ENCODE measurements around the gene UBE3D. TPM values are rescaled to one million over a fixed set of nuclear protein-coding genes. Genes with fewer than 3 reads are reported as not detected.
A peak's percentile ranks its signal among the peaks of the same experiment; 100 is the strongest.

Gene UBE3D
- total and polyA plus RNA-seq, 2 experiments from 2014 or later, result 17.5 to 31.4 TPM

- no peak overlapping the region for H3K4me3 Mint-ChIP-seq
- H3K4me2 ChIP-seq, result no peak overlapping the region
- H3K27ac ChIP-seq (ENCODE audit: low read depth), result no peak overlapping the region
- no peaks in the 10 kb centered on the region for H3K27me3 ChIP-seq (ENCODE audit: insufficient read depth)
- no peaks in the 10 kb centered on the region for H3K9me2 ChIP-seq (ENCODE audit: insufficient read depth)
- no peaks in the 10 kb centered on the region for H3K79me2 ChIP-seq (replicated peaks; ENCODE audit: insufficient read depth)
- H2AFZ ChIP-seq, result no peak overlapping the region
- H4K20me1 ChIP-seq (replicated peaks; ENCODE audit: insufficient read depth), result no peaks in the 10 kb centered on the region
- no peaks in the 10 kb centered on the region for H3K4me1 ChIP-seq (ENCODE audit: insufficient read depth)
- H3K4me1 Mint-ChIP-seq, result 0 out of 3 replicates have a peak, but pooled peaks cover 3% of the 10 kb centered on the region
- H3F3A ChIP-seq (replicated peaks; ENCODE audit: low read depth), result no peaks in the 10 kb centered on the region
- no peaks in the 10 kb centered on the region for H3K36me3 ChIP-seq (ENCODE audit: insufficient read depth)
- no peak for DNase-seq (ENCODE audit: low spot score)
- H3K27me3 Mint-ChIP-seq (ENCODE audit: insufficient read depth, low read depth, poor library complexity), result no peaks in the 10 kb centered on the region
- no peak overlapping the region for H3K4me3 ChIP-seq
- no peaks in the 10 kb centered on the region for H3K36me3 Mint-ChIP-seq (ENCODE audit: low read depth)
- ATAC-seq, result peak; percentile 32; the same call in 2 of the 3 replicates
- no peaks in the 10 kb centered on the region for H3K9me3 Mint-ChIP-seq
- TF ChIP-seq POLR2AphosphoS5 (IDR thresholded peaks at IDR 0.05; ENCODE audit: low read depth) (no peak), ETS1 (IDR thresholded peaks at IDR 0.05) (no peak), ZNF462 (CRISPR knock-in tag; IDR thresholded peaks at IDR 0.05) (no peak), STAT1 (IDR thresholded peaks at IDR 0.05; ENCODE audit: unreplicated experiment) (no peak), NANOG (IDR thresholded peaks at IDR 0.05; ENCODE audit: borderline replicate concordance) (no peak), CREB1 (CRISPR knock-in tag; IDR thresholded peaks at IDR 0.05; ENCODE audit: low read depth) (no peak), CTCF (conservative IDR thresholded peaks at IDR 0.05; ENCODE audit: low read depth in 2 of 2) (no peak)
- H3K27ac Mint-ChIP-seq, result no peak overlapping the region
Measured at GRCh38 chr6:82910395-82910794, 155.2 kb downstream of the UBE3D start.
